GM21360 (cell line): ENCODE measurements around the gene FRG2C.
"Not testable (repeated sequence)": the region's sequence is repeated elsewhere in the genome, so short reads cannot be mapped to it uniquely, and the experiment has no call there.

Experiments used
- ATAC-seq: cut with Tn5 transposase; IDR thresholded peaks from one replicate; pipeline ENCODE4 v1.9.1; 2021; ENCODE audit warnings: mild to moderate bottlenecking, moderate library complexity; ENCODE audit not compliant: unreplicated experiment

Gene FRG2C

GRCh38 chr3:75668759-75669347 lies 4.7 kb downstream of the FRG2C start:
- peak; percentile 22 for ATAC-seq

- peak; percentile 45 for ATAC-seq
These were observed 5.5 kb downstream of the FRG2C start for GRCh38 chr3:75669348-75670297.

- not testable (repeated sequence) for ATAC-seq
These were observed 6.5 kb downstream of the FRG2C start for GRCh38 chr3:75670298-75671286.

- not testable (repeated sequence) for ATAC-seq
These were observed 7.4 kb downstream of the FRG2C start for GRCh38 chr3:75671287-75672139.

GRCh38 chr3:75672140-75672775 lies 8.1 kb downstream of the FRG2C start:
- ATAC-seq: not testable (repeated sequence)

- not testable (repeated sequence) for ATAC-seq
These were observed 19.8 kb downstream of the FRG2C start for GRCh38 chr3:75683965-75684364.

GRCh38 chr3:75687323-75687722 lies 23.2 kb downstream of the FRG2C start:
- ATAC-seq: no peak

GRCh38 chr3:75692061-75692460 lies 27.9 kb downstream of the FRG2C start:
- no peak for ATAC-seq
